ENCODE measurements around the gene TEKT3.

TEKT3 gene

DNA sequence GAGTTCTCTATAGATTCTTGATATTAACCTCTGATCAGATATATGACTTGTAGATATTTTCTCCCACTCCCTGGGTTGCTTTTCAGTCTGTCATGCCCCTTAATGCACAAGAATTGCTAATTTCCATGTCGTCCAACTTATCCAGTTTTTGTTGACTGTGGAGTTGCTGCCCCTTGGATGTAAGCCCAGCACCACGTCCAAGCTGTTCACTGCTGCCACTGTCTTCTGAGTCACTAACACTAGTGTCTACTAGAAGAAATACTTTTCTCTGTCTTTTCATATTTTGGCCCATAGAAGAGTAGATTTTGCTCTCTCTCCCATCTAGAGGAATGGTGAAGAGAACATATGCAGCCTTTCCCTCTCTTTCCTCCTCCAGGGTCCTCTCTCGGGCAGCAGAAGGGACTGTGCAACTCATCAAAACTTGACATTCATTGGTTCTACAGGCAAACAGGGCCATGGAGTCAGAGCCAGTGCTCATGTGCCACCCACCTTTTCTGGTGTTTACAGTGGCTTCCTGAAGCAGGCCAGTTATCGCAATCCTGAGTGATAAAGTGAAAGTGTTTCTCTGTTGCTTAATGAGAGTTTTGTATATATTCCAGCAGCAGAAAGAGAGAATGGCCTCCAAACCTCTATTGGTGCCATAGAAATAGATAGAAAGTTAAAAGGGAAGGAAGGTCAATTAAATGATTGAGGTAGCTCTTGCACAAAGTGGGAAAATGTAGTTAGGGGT is 53.7 kb downstream of the TEKT3 start:
- H3K4me1 ChIP-seq (ENCODE audit: control insufficient read depth in 5 of 5, insufficient read depth in 5 of 5, low read length in 5 of 5), result peaks cover 0 to 15% (median 9%) of the 10 kb centered on the region in 5 donors
- no peak overlapping the region for H3K27ac ChIP-seq (ENCODE audit: low read depth, low read length)
- H3K9me3 ChIP-seq (ENCODE audit: control insufficient read depth in 5 of 5, low read length in 5 of 5), result peaks cover 0 to 3% (median 0%) of the 10 kb centered on the region in 5 donors
- no peak overlapping the region for H3K4me3 ChIP-seq (ENCODE audit: low read depth in 1 of 5, low read length in 5 of 5)
- H3K27me3 ChIP-seq (ENCODE audit: control insufficient read depth in 5 of 5, insufficient read depth in 4 of 5, low read length in 5 of 5), result peaks cover 0 to 3% (median 0%) of the 10 kb centered on the region in 5 donors
- H3K36me3 ChIP-seq (ENCODE audit: control insufficient read depth in 5 of 5, insufficient read depth in 5 of 5, low read length in 5 of 5), result no peaks in the 10 kb centered on the region
- no peak overlapping the region for H3K9ac ChIP-seq (ENCODE audit: low read length in 5 of 5)

DNA sequence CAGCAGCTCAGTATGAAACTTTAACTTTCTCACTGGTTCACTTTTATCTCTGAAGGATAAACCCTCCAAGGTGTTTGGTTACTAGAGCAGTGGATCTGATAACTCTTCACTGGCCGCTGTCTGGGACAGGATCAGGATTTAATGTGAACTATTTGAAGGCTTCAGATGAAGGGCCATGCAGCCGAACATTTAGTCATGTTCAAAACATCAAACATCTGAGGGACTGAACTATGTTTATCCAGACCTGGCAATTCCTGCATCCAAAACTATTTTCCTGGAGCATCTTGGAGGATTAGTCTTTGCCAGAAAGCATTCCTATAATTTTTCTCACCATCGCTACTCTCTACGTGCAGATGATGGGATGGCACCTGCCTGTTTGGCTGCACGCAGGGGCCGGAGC is 55.9 kb downstream of the TEKT3 start:
- no peaks in the 10 kb centered on the region for H3K36me3 ChIP-seq (ENCODE audit: control insufficient read depth in 5 of 5, insufficient read depth in 5 of 5, low read length in 5 of 5)
- no peak overlapping the region for H3K27ac ChIP-seq (ENCODE audit: low read depth, low read length)
- peaks cover 0 to 3% (median 0%) of the 10 kb centered on the region in 5 donors for H3K27me3 ChIP-seq (ENCODE audit: control insufficient read depth in 5 of 5, insufficient read depth in 4 of 5, low read length in 5 of 5)
- no peak overlapping the region for H3K9ac ChIP-seq (ENCODE audit: low read length in 5 of 5)
- peaks cover 0 to 15% (median 9%) of the 10 kb centered on the region in 5 donors for H3K4me1 ChIP-seq (ENCODE audit: control insufficient read depth in 5 of 5, insufficient read depth in 5 of 5, low read length in 5 of 5)
- H3K9me3 ChIP-seq (ENCODE audit: control insufficient read depth in 5 of 5, low read length in 5 of 5), result peaks cover 0 to 4% (median 0%) of the 10 kb centered on the region in 5 donors
- no peak overlapping the region for H3K4me3 ChIP-seq (ENCODE audit: low read depth in 1 of 5, low read length in 5 of 5)

- Histone ChIP-seq H3K27me3 (ENCODE audit: control insufficient read depth in 5 of 5, insufficient read depth in 4 of 5, low read length in 5 of 5) (peaks cover 0 to 3% (median 0%) of the 10 kb centered on the region in 5 donors), H3K36me3 (ENCODE audit: control insufficient read depth in 5 of 5, insufficient read depth in 5 of 5, low read length in 5 of 5) (no peaks in the 10 kb centered on the region), H3K9me3 (ENCODE audit: control insufficient read depth in 5 of 5, low read length in 5 of 5) (peaks cover 0 to 4% (median 0%) of the 10 kb centered on the region in 5 donors), H3K4me3 (ENCODE audit: low read depth in 1 of 5, low read length in 5 of 5) (no peak overlapping the region), H3K27ac (ENCODE audit: low read depth, low read length) (no peak overlapping the region), H3K9ac (ENCODE audit: low read length in 5 of 5) (no peak overlapping the region), H3K4me1 (ENCODE audit: control insufficient read depth in 5 of 5, insufficient read depth in 5 of 5, low read length in 5 of 5) (peaks cover 0 to 15% (median 9%) of the 10 kb centered on the region in 5 donors)
These were observed 56.9 kb downstream of the TEKT3 start for GRCh38 chr17:15284537-15284936.

- no peak overlapping the region for H3K27ac ChIP-seq (ENCODE audit: low read depth, low read length)
- H3K36me3 ChIP-seq (ENCODE audit: control insufficient read depth in 5 of 5, insufficient read depth in 5 of 5, low read length in 5 of 5), result no peaks in the 10 kb centered on the region
- H3K27me3 ChIP-seq (ENCODE audit: control insufficient read depth in 5 of 5, insufficient read depth in 4 of 5, low read length in 5 of 5), result peaks cover 0 to 3% (median 0%) of the 10 kb centered on the region in 5 donors
- peaks cover 0 to 12% (median 8%) of the 10 kb centered on the region in 5 donors for H3K4me1 ChIP-seq (ENCODE audit: control insufficient read depth in 5 of 5, insufficient read depth in 5 of 5, low read length in 5 of 5)
- H3K9ac ChIP-seq (ENCODE audit: low read length in 5 of 5), result no peak overlapping the region
- no peak overlapping the region for H3K4me3 ChIP-seq (ENCODE audit: low read depth in 1 of 5, low read length in 5 of 5)
- peaks cover 0 to 8% (median 0%) of the 10 kb centered on the region in 5 donors for H3K9me3 ChIP-seq (ENCODE audit: control insufficient read depth in 5 of 5, low read length in 5 of 5)
These were observed 57.3 kb downstream of the TEKT3 start for GRCh38 chr17:15284107-15284506.

- H3K27me3 ChIP-seq (ENCODE audit: control insufficient read depth in 5 of 5, insufficient read depth in 4 of 5, low read length in 5 of 5), result peaks cover 0 to 3% (median 0%) of the 10 kb centered on the region in 5 donors
- H3K27ac ChIP-seq (ENCODE audit: low read depth, low read length), result no peak overlapping the region
- peaks cover 0 to 9% (median 0%) of the 10 kb centered on the region in 5 donors for H3K9me3 ChIP-seq (ENCODE audit: control insufficient read depth in 5 of 5, low read length in 5 of 5)
- H3K36me3 ChIP-seq (ENCODE audit: control insufficient read depth in 5 of 5, insufficient read depth in 5 of 5, low read length in 5 of 5), result no peaks in the 10 kb centered on the region
- H3K9ac ChIP-seq (ENCODE audit: low read length in 5 of 5), result no peak overlapping the region
- peaks cover 0 to 6% (median 5%) of the 10 kb centered on the region in 5 donors for H3K4me1 ChIP-seq (ENCODE audit: control insufficient read depth in 5 of 5, insufficient read depth in 5 of 5, low read length in 5 of 5)
- H3K4me3 ChIP-seq (ENCODE audit: low read depth in 1 of 5, low read length in 5 of 5), result no peak overlapping the region
These were observed 59.5 kb downstream of the TEKT3 start for GRCh38 chr17:15281909-15282308.

DNA sequence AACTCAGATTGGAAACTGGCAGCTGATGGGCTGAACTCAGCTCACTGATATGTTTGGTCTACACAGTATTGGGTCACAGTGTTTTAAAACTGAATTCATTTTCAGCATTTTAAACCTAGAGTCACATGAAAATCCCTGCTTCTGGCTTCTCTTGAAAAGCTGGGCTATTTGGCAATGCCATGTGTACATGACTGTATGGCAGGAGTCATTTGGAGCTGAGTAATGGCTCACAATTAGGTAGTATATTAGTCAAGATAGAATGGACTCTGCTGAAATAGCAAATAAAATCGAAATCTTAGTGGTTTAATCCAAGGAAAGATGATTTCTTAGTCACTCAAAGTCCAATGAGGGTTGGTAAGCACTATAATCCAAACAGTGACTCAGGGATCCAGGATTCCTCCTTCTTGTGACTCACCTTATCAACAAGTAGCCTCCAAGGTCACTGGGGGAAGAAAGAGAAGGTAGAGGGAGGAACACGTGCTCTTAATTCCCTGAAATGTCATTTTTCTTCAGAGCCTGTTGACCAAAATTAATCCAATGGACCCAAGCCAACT is 62.4 kb downstream of the TEKT3 start:
- peak overlapping the region in 1 of 5 donors; percentile 33 for H3K4me3 ChIP-seq (ENCODE audit: low read depth in 1 of 5, low read length in 5 of 5)
- peak overlapping the region; percentile 71 for H3K27ac ChIP-seq (ENCODE audit: low read depth, low read length)

GRCh38 chr17:15278380-15278779 is 63.0 kb downstream of the TEKT3 start:
- Histone ChIP-seq H3K27me3 (ENCODE audit: control insufficient read depth in 5 of 5, insufficient read depth in 4 of 5, low read length in 5 of 5) (no peaks in the 10 kb centered on the region), H3K4me3 (ENCODE audit: low read depth in 1 of 5, low read length in 5 of 5) (peak overlapping the region; percentile 13 to 33 (median 28)), H3K9me3 (ENCODE audit: control insufficient read depth in 5 of 5, low read length in 5 of 5) (peaks cover 0 to 9% (median 0%) of the 10 kb centered on the region in 5 donors), H3K27ac (ENCODE audit: low read depth, low read length) (peak overlapping the region; percentile 71), H3K9ac (ENCODE audit: low read length in 5 of 5) (peak overlapping the region in 1 of 5 donors; percentile 11), H3K4me1 (ENCODE audit: control insufficient read depth in 5 of 5, insufficient read depth in 5 of 5, low read length in 5 of 5) (peaks cover 0 to 12% (median 5%) of the 10 kb centered on the region in 5 donors), H3K36me3 (ENCODE audit: control insufficient read depth in 5 of 5, insufficient read depth in 5 of 5, low read length in 5 of 5) (no peaks in the 10 kb centered on the region)

More for the DNA sequence above, 62.4 kb downstream of the TEKT3 start:
- Histone ChIP-seq H3K36me3 (ENCODE audit: control insufficient read depth in 5 of 5, insufficient read depth in 5 of 5, low read length in 5 of 5) (no peaks in the 10 kb centered on the region), H3K4me1 (ENCODE audit: control insufficient read depth in 5 of 5, insufficient read depth in 5 of 5, low read length in 5 of 5) (peaks cover 0 to 6% (median 5%) of the 10 kb centered on the region in 5 donors), H3K9ac (ENCODE audit: low read length in 5 of 5) (peak overlapping the region in 1 of 5 donors; percentile 11), H3K9me3 (ENCODE audit: control insufficient read depth in 5 of 5, low read length in 5 of 5) (peaks cover 0 to 9% (median 0%) of the 10 kb centered on the region in 5 donors), H3K27me3 (ENCODE audit: control insufficient read depth in 5 of 5, insufficient read depth in 4 of 5, low read length in 5 of 5) (no peaks in the 10 kb centered on the region)

DNA sequence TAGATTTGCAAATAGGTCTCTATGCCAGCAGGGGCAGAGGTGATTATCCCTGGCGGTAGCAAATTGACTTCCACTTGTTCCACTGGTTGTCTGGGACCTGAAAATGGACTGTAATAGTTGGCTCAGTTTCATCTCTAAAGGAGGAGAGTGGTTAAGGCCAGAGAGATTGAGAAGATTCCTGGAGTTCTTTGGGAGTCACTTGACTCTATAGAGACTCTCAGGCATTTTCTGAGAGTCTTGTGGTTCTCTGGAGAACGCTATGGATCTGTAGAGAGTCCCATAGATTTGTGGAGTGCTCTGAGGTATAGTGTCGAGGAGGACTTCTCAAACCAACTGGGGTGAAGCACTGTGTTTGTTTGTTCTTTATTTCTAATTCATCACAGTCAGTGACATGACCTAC is 67.4 kb downstream of the TEKT3 start:
- Histone ChIP-seq H3K27ac (ENCODE audit: low read depth, low read length) (peak overlapping the region; percentile 58), H3K9me3 (ENCODE audit: control insufficient read depth in 5 of 5, low read length in 5 of 5) (peaks cover 0 to 3% (median 0%) of the 10 kb centered on the region in 5 donors), H3K4me3 (ENCODE audit: low read depth in 1 of 5, low read length in 5 of 5) (peak overlapping the region in 1 of 5 donors; percentile 12), H3K4me1 (ENCODE audit: control insufficient read depth in 5 of 5, insufficient read depth in 5 of 5, low read length in 5 of 5) (peaks cover 5 to 41% (median 38%) of the 10 kb centered on the region in 5 donors), H3K9ac (ENCODE audit: low read length in 5 of 5) (no peak overlapping the region), H3K27me3 (ENCODE audit: control insufficient read depth in 5 of 5, insufficient read depth in 4 of 5, low read length in 5 of 5) (no peaks in the 10 kb centered on the region), H3K36me3 (ENCODE audit: control insufficient read depth in 5 of 5, insufficient read depth in 5 of 5, low read length in 5 of 5) (no peaks in the 10 kb centered on the region)

DNA sequence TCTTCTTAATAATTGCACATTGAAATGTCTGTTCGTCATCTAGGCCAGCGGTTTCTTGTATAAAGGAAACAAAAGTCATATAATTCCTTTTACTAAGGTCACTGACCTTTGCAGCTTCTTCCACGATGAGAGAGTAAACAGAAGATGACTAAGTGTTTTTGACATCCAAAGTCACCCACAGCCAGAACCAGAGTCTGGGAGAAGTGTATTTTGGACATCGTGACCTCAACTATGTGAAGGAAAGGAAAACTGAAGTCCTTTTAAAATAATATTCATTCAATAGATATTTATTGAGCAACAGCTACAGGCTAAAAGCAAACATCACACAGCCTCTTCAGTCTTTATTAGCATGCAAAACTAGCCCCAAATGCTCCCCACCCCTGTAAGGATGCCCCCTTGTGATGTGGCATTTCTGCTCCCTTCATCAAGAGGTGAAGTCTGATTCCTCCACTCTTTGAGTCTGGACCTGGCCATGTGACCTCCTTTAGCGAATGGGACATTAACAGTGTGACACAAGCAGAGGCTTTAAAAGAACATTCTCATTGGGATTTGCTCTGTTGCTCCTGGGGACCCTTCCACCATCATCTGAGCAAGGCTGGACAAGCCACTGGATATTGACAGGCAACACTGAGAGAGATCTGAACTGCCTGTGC is 68.1 kb downstream of the TEKT3 start:
- Histone ChIP-seq H3K27ac (ENCODE audit: low read depth, low read length) (peak overlapping the region; percentile 58), H3K9ac (ENCODE audit: low read length in 5 of 5) (no peak overlapping the region), H3K27me3 (ENCODE audit: control insufficient read depth in 5 of 5, insufficient read depth in 4 of 5, low read length in 5 of 5) (no peaks in the 10 kb centered on the region), H3K9me3 (ENCODE audit: control insufficient read depth in 5 of 5, low read length in 5 of 5) (peaks cover 0 to 3% (median 0%) of the 10 kb centered on the region in 5 donors), H3K4me3 (ENCODE audit: low read depth in 1 of 5, low read length in 5 of 5) (peak overlapping the region in 1 of 5 donors; percentile 12), H3K4me1 (ENCODE audit: control insufficient read depth in 5 of 5, insufficient read depth in 5 of 5, low read length in 5 of 5) (peaks cover 5 to 46% (median 41%) of the 10 kb centered on the region in 5 donors), H3K36me3 (ENCODE audit: control insufficient read depth in 5 of 5, insufficient read depth in 5 of 5, low read length in 5 of 5) (no peaks in the 10 kb centered on the region)

Measured in subcutaneous abdominal adipose tissue (tissue), 5 donors.